ENCODE measurements around the gene CSDE1. TPM values are rescaled to one million over a fixed set of nuclear protein-coding genes. Genes with fewer than 3 reads are reported as not detected.

Gene CSDE1
- total RNA-seq, 1 experiment from 2014 or later: 375 TPM

DNA sequence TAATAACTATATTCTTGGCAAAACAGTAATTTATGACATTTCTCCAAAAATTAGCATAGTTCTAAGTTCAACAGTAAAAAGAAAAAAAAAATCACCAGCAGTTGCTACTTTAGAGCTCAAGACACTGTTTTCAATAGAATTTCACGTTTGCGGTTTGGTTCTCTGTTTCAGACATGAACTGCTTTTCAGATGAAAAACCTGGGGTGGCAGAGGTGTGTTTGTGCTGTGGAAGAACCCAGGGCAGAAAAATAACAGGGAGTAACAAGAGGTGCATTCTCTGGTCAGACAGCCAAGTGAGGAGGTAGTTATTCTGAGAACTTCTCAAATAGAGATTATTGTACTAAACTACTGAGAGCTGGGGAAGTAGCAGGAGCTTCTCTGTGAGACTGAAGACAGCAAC lies 50.2 kb downstream of the CSDE1 start:
- 0 out of 2 replicates have a peak, but pooled peaks cover 4% of the 10 kb centered on the region for H3K79me2 ChIP-seq (ENCODE audit: low read length)

DNA sequence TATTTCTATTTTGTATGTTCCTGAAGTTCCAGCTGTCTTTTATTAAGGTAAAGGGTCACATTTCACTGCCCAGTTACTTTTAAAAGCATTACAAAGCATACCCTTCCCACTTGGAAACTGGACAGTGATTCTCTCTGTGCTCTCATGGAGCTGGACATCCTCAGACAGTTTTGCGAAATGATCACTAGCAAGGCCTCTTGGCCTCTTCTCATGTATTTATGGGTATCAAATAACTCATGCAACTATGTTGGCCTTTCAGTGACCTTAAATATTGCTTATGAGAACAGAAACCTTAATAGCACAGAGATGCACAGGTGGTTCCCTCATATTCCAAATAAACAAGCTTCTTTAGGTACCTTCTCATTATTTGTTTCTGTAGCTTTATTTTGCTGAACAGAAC lies 54.5 kb downstream of the CSDE1 start:
- H3K9ac ChIP-seq (ENCODE audit: low read length): no peak overlapping the region
- H4K20me1 ChIP-seq (ENCODE audit: insufficient read depth, low read depth, low read length): no peaks in the 10 kb centered on the region
- no peaks in the 10 kb centered on the region for H3K9me2 ChIP-seq (replicated peaks; ENCODE audit: insufficient read depth, low read length)
- H3K27me3 ChIP-seq (ENCODE audit: low read length): no peaks in the 10 kb centered on the region
- H3K9me3 ChIP-seq (ENCODE audit: low read length): no peaks in the 10 kb centered on the region
- H3K4me3 ChIP-seq (ENCODE audit: low read length): no peak overlapping the region
- no peak overlapping the region for H3K4me2 ChIP-seq (ENCODE audit: low read depth, low read length, poor library complexity, severe bottlenecking)
- no peak overlapping the region for H2AFZ ChIP-seq (ENCODE audit: low read length)
- DNase-seq: no peak
- peaks cover 25% of the 10 kb centered on the region for H3K36me3 ChIP-seq (ENCODE audit: insufficient read depth, low read length)
- H3K27ac ChIP-seq (ENCODE audit: low read length): no peak overlapping the region
- H3K79me2 ChIP-seq (ENCODE audit: low read length): no peaks in the 10 kb centered on the region
- no peaks in the 10 kb centered on the region for H3K4me1 ChIP-seq (ENCODE audit: low read length)

More for the DNA sequence above, 50.2 kb downstream of the CSDE1 start:
- H3K36me3 ChIP-seq (ENCODE audit: insufficient read depth, low read length): peaks cover 43% of the 10 kb centered on the region
- no peak for DNase-seq
- H3K27me3 ChIP-seq (ENCODE audit: low read length): no peaks in the 10 kb centered on the region
- H3K27ac ChIP-seq (ENCODE audit: low read length): no peak overlapping the region
- no peak overlapping the region for H3K4me3 ChIP-seq (ENCODE audit: low read length)
- no peak overlapping the region for H2AFZ ChIP-seq (ENCODE audit: low read length)
- no peak overlapping the region for H3K9ac ChIP-seq (ENCODE audit: low read length)
- H3K4me1 ChIP-seq (ENCODE audit: low read length): no peaks in the 10 kb centered on the region
- H3K4me2 ChIP-seq (ENCODE audit: low read depth, low read length, poor library complexity, severe bottlenecking): no peak overlapping the region
- H3K9me3 ChIP-seq (ENCODE audit: low read length): no peaks in the 10 kb centered on the region
- H4K20me1 ChIP-seq (ENCODE audit: insufficient read depth, low read depth, low read length): no peaks in the 10 kb centered on the region
- H3K9me2 ChIP-seq (replicated peaks; ENCODE audit: insufficient read depth, low read length): no peaks in the 10 kb centered on the region

- no peak overlapping the region for H2AFZ ChIP-seq (ENCODE audit: low read length)
- no peaks in the 10 kb centered on the region for H3K9me2 ChIP-seq (replicated peaks; ENCODE audit: insufficient read depth, low read length)
- H3K9ac ChIP-seq (ENCODE audit: low read length): no peak overlapping the region
- H3K4me1 ChIP-seq (ENCODE audit: low read length): no peaks in the 10 kb centered on the region
- no peak overlapping the region for H3K4me3 ChIP-seq (ENCODE audit: low read length)
- H3K27me3 ChIP-seq (ENCODE audit: low read length): no peaks in the 10 kb centered on the region
- no peak overlapping the region for H3K27ac ChIP-seq (ENCODE audit: low read length)
- no peak overlapping the region for H3K4me2 ChIP-seq (ENCODE audit: low read depth, low read length, poor library complexity, severe bottlenecking)
- H3K36me3 ChIP-seq (ENCODE audit: insufficient read depth, low read length): peaks cover 20% of the 10 kb centered on the region
- no peaks in the 10 kb centered on the region for H3K9me3 ChIP-seq (ENCODE audit: low read length)
- H4K20me1 ChIP-seq (ENCODE audit: insufficient read depth, low read depth, low read length): no peaks in the 10 kb centered on the region
- DNase-seq: no peak
- H3K79me2 ChIP-seq (ENCODE audit: low read length): no peaks in the 10 kb centered on the region
Observed at GRCh38 chr1:114702737-114703136, 55.0 kb downstream of the CSDE1 start.

DNA sequence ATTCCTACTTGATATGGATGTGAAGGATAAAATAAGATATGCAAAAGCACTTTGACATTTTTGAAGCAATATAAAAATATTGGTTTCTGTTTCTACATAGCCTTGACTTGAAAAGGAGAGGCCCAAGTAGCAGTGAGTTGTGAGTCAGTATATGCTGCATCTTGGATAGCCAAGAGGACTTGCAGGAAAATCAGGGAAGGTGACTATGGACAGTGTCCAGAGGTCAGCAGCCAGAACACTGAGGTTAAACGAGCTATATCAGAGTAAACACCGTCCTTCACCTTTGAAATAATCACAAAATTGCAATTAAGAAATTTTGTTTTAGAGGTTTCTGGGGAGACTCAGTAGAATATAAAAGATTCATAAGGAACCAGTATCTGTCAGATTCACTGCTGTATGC lies 55.9 kb downstream of the CSDE1 start:
- Histone ChIP-seq H3K4me2 (ENCODE audit: low read depth, low read length, poor library complexity, severe bottlenecking) (no peak overlapping the region), H3K4me1 (ENCODE audit: low read length) (no peaks in the 10 kb centered on the region), H3K27ac (ENCODE audit: low read length) (no peak overlapping the region), H2AFZ (ENCODE audit: low read length) (no peak overlapping the region), H3K9me3 (ENCODE audit: low read length) (no peaks in the 10 kb centered on the region), H3K36me3 (ENCODE audit: insufficient read depth, low read length) (peaks cover 12% of the 10 kb centered on the region; the same call in 1 of the 2 replicates), H3K9me2 (replicated peaks; ENCODE audit: insufficient read depth, low read length) (no peaks in the 10 kb centered on the region), H3K4me3 (ENCODE audit: low read length) (no peak overlapping the region), H3K79me2 (ENCODE audit: low read length) (no peaks in the 10 kb centered on the region), H3K9ac (ENCODE audit: low read length) (no peak overlapping the region), H3K27me3 (ENCODE audit: low read length) (no peaks in the 10 kb centered on the region), H4K20me1 (ENCODE audit: insufficient read depth, low read depth, low read length) (no peaks in the 10 kb centered on the region)
- no peak for DNase-seq

GRCh38 chr1:114700036-114700600 lies 57.7 kb downstream of the CSDE1 start:
- H3K79me2 ChIP-seq (ENCODE audit: low read length): no peaks in the 10 kb centered on the region
- H3K9me2 ChIP-seq (replicated peaks; ENCODE audit: insufficient read depth, low read length): no peaks in the 10 kb centered on the region
- no peak overlapping the region for H3K9ac ChIP-seq (ENCODE audit: low read length)
- H3K4me2 ChIP-seq (ENCODE audit: low read depth, low read length, poor library complexity, severe bottlenecking): no peak overlapping the region
- no peaks in the 10 kb centered on the region for H3K27me3 ChIP-seq (ENCODE audit: low read length)
- H3K9me3 ChIP-seq (ENCODE audit: low read length): no peaks in the 10 kb centered on the region
- no peak overlapping the region for H2AFZ ChIP-seq (ENCODE audit: low read length)
- no peak overlapping the region for H3K4me3 ChIP-seq (ENCODE audit: low read length)
- peaks cover 7% of the 10 kb centered on the region for H3K4me1 ChIP-seq (ENCODE audit: low read length)
- H4K20me1 ChIP-seq (ENCODE audit: insufficient read depth, low read depth, low read length): no peaks in the 10 kb centered on the region
- DNase-seq: no peak
- no peaks in the 10 kb centered on the region for H3K36me3 ChIP-seq (ENCODE audit: insufficient read depth, low read length)
- no peak overlapping the region for H3K27ac ChIP-seq (ENCODE audit: low read length)

- Histone ChIP-seq H3K9me2 (replicated peaks; ENCODE audit: insufficient read depth, low read length) (no peaks in the 10 kb centered on the region), H3K4me2 (ENCODE audit: low read depth, low read length, poor library complexity, severe bottlenecking) (no peak overlapping the region), H3K9ac (ENCODE audit: low read length) (no peak overlapping the region), H4K20me1 (ENCODE audit: insufficient read depth, low read depth, low read length) (no peaks in the 10 kb centered on the region), H3K27ac (ENCODE audit: low read length) (no peak overlapping the region), H3K27me3 (ENCODE audit: low read length) (no peaks in the 10 kb centered on the region), H3K36me3 (ENCODE audit: insufficient read depth, low read length) (no peaks in the 10 kb centered on the region), H3K4me3 (ENCODE audit: low read length) (no peak overlapping the region), H3K4me1 (ENCODE audit: low read length) (peaks cover 7% of the 10 kb centered on the region), H3K9me3 (ENCODE audit: low read length) (no peaks in the 10 kb centered on the region), H2AFZ (ENCODE audit: low read length) (no peak overlapping the region), H3K79me2 (ENCODE audit: low read length) (no peaks in the 10 kb centered on the region)
- no peak for DNase-seq
Observed at GRCh38 chr1:114696810-114697209, 61.0 kb downstream of the CSDE1 start.

DNA sequence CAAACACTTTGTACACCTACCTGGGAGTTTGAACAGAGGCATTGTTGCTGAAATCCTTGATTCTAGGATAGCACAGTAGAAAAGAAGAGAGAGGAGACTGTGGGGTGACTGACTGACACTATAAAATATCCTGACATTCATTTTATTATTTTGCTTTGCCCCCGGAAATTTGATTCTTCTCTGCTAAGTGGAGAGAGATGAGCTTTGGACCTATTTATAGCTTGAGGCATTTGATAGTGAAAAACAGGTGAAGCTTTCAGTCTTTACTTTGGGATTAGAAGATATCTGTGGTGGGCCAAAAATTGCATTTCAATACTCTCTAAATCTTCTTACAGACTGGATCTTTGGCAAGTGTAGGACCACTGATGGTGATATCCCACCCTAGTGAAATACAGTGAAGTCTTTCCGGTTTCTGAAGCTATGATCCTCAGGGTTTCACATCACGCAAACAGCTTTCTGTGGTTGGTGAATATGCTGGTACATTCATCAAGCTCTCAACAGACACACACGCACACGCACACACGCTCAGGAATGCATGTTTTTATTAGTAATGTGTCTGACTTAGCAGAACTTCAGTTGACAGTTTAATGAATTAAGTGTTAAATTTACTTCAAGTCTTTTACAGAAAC lies 62.2 kb downstream of the CSDE1 start, which contains the start of gene AMPD1:
AMPD1 (minus strand) TSS at position 117 of the 629 bp plus-strand sequence; CDS start at position 42, 75 bp downstream.
- no peak for DNase-seq
- Histone ChIP-seq H3K4me1 (ENCODE audit: low read length) (peaks cover 7% of the 10 kb centered on the region), H3K9ac (ENCODE audit: low read length) (no peak within 1 kb of the TSS), H3K36me3 (ENCODE audit: insufficient read depth, low read length) (no peaks in the 10 kb centered on the region), H3K27me3 (ENCODE audit: low read length) (no peaks in the 10 kb centered on the region), H2AFZ (ENCODE audit: low read length) (no peak within 1 kb of the TSS), H3K4me3 (ENCODE audit: low read length) (no peak within 1 kb of the TSS), H3K79me2 (ENCODE audit: low read length) (no peaks in the 10 kb centered on the region), H3K4me2 (ENCODE audit: low read depth, low read length, poor library complexity, severe bottlenecking) (no peak within 1 kb of the TSS), H3K27ac (ENCODE audit: low read length) (no peak within 1 kb of the TSS), H4K20me1 (ENCODE audit: insufficient read depth, low read depth, low read length) (no peaks in the 10 kb centered on the region), H3K9me2 (replicated peaks; ENCODE audit: insufficient read depth, low read length) (no peaks in the 10 kb centered on the region), H3K9me3 (ENCODE audit: low read length) (no peaks in the 10 kb centered on the region)

DNA sequence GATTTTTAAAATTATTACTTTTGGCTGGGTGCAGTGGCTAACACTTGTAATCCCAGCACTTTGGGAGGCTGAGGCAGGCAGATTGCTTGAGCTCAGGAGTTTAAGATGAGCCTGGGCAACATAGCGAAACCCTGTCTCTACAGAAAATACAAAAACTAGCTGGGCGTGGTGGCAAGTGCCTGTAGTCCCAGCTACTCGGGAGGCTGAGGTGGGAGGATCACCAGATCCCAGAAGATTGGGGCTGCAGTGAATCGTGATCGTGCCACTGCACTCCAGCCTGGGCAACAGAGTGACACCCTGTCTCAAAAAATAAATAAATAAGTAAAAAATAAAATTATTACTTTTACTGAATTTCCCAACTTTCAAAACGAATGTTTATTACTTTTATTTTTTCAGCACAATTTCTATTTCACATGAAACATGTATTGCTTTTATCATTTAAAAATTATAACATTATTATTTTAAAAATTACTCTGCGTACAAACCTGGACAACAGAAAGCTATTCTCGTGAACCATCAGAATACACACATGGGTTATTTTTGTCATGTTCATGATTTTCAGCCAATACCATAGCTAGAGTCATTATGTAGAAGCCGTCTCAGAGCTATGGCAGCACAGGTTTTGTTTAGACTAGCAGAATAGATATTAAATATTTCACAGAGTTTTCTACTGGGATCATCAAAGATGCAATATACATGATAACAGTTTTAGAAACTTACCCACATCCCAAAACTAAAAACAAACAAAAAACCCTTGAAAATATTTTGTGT lies 63.1 kb downstream of the CSDE1 start:
- H3K9ac ChIP-seq (ENCODE audit: low read length): no peak overlapping the region
- peaks cover 7% of the 10 kb centered on the region for H3K4me1 ChIP-seq (ENCODE audit: low read length)
- H3K36me3 ChIP-seq (ENCODE audit: insufficient read depth, low read length): no peaks in the 10 kb centered on the region
- no peak overlapping the region for H2AFZ ChIP-seq (ENCODE audit: low read length)
- no peak overlapping the region for H3K4me2 ChIP-seq (ENCODE audit: low read depth, low read length, poor library complexity, severe bottlenecking)
- H3K9me2 ChIP-seq (replicated peaks; ENCODE audit: insufficient read depth, low read length): no peaks in the 10 kb centered on the region
- DNase-seq: no peak
- no peaks in the 10 kb centered on the region for H4K20me1 ChIP-seq (ENCODE audit: insufficient read depth, low read depth, low read length)
- H3K27ac ChIP-seq (ENCODE audit: low read length): no peak overlapping the region
- no peaks in the 10 kb centered on the region for H3K9me3 ChIP-seq (ENCODE audit: low read length)
- H3K27me3 ChIP-seq (ENCODE audit: low read length): no peaks in the 10 kb centered on the region
- no peaks in the 10 kb centered on the region for H3K79me2 ChIP-seq (ENCODE audit: low read length)
- H3K4me3 ChIP-seq (ENCODE audit: low read length): no peak overlapping the region

All from Karpas-422 (cell line).